ENCODE data around the gene RSPH6A. TPM values are rescaled to one million over a fixed set of nuclear protein-coding genes. Genes with fewer than 3 reads are reported as not detected.
"Not testable (repeated sequence)": the region's sequence is repeated elsewhere in the genome, so short reads cannot be mapped to it uniquely, and the experiment has no call there.

RSPH6A gene
- total RNA-seq, 2 donors from 2014 or later, result 0.12 TPM; not detected in 1

DNA sequence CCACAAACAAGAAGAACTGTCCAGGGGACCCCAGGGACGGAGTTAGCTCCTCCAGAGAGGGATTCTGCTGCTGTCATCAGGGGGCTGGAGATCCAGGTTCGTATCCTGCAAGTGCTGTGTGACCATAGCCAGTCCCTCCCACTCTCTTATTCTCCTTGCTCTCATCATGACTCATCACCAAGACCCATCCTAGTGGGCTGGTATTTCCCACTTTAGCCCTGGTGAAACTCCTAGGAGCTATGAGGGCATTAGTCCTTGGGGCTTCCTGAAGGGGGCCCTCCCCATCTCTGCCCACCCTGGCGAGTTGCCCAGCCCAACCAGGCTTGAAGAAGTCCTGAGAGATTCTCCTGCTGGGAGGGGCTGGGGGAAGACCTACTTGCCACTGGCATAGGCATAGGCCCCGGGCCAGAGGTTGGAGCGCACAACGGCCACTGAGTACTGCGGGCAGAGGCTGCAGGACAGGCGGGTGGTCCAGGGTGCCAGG lies 15.0 kb downstream of the RSPH6A start:
- Histone ChIP-seq H3K4me1 (no peaks in the 10 kb centered on the region), H3K4me3 (no peak overlapping the region), H3K36me3 (no peaks in the 10 kb centered on the region), H3K27me3 (no peaks in the 10 kb centered on the region), H3K9me3 (no peaks in the 10 kb centered on the region), H3K9ac (ENCODE audit: low read depth in 2 of 2, low read length in 2 of 2) (no peak overlapping the region), H3K27ac (no peak overlapping the region)
- no peak for DNase-seq
- no peak for TF ChIP-seq CTCF (IDR thresholded peaks at IDR 0.05)
- intact Hi-C loops (cut with DNase I), result no loop called here

GRCh38 chr19:45799541-45799940 lies 15.6 kb downstream of the RSPH6A start:
- H3K9ac ChIP-seq (ENCODE audit: low read depth in 2 of 2, low read length in 2 of 2); H3K4me1 ChIP-seq; DNase-seq; H3K27me3 ChIP-seq; H3K36me3 ChIP-seq; H3K4me3 ChIP-seq; H3K27ac ChIP-seq; intact Hi-C loops (cut with DNase I); H3K9me3 ChIP-seq: not testable (repeated sequence)

DNA sequence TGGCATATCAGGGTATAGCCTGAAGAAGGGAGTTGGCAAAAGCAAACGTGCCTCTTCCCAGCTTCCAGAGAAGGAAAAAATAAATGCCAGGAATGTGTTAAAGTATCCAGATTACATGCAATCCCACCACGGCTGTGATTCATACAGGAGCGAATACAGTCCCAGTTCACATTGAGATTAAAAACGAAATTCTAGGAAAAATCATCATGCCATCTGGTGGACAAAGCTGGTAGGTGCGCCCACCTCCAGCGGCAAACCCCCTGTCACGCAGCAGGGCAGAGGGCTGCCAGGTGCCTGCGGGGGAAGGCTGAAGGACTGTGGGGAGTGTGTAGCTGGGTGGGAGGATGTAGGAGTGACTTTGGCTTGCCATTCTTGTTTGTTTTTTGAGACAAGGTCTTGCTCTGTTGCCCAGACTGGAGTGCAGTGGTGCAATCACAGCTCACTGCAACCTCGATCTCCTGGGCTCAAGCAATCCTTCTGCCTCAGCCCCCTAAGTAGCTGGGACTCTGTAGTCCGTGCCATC lies 16.1 kb downstream of the RSPH6A start:
- no peaks in the 10 kb centered on the region for H3K4me1 ChIP-seq
- H3K36me3 ChIP-seq, result no peaks in the 10 kb centered on the region
- H3K27ac ChIP-seq, result no peak overlapping the region
- intact Hi-C loops (cut with DNase I), result no loop called here
- H3K9ac ChIP-seq (ENCODE audit: low read depth in 2 of 2, low read length in 2 of 2), result no peak overlapping the region
- H3K9me3 ChIP-seq, result no peaks in the 10 kb centered on the region
- peak; percentile 91 for TF ChIP-seq CTCF (IDR thresholded peaks at IDR 0.05)
- no peak for DNase-seq
- H3K4me3 ChIP-seq, result no peak overlapping the region
- H3K27me3 ChIP-seq, result peaks cover 4% of the 10 kb centered on the region

DNA sequence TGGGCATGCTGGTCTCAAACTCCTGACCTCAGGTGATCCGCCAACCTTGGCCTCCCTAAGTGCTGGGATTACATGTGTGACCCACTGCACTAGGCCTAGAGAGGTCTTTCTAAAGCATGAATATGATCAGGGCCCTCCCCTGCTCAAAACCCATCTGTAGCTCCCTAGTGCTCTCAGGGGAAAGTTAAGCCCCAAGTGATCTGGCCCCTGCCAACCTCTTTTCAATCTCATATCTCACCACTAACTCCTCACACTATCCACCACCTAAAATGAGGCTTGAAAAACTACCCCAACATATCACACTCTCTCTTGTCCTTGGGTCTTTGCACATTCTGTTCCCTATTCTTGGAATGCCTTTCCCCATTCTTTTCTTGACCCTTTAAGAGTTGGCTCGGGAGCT lies 20.5 kb downstream of the RSPH6A start:
- no peaks in the 10 kb centered on the region for H3K36me3 ChIP-seq
- no peak overlapping the region for H3K9ac ChIP-seq (ENCODE audit: low read depth in 2 of 2, low read length in 2 of 2)
- intact Hi-C loops (cut with DNase I), result no loop called here
- H3K4me1 ChIP-seq, result peaks cover 11% of the 10 kb centered on the region
- no peak overlapping the region for H3K4me3 ChIP-seq
- H3K27ac ChIP-seq, result no peak overlapping the region
- H3K27me3 ChIP-seq, result peaks cover 4% of the 10 kb centered on the region
- no peaks in the 10 kb centered on the region for H3K9me3 ChIP-seq
- TF ChIP-seq CTCF (IDR thresholded peaks at IDR 0.05), result no peak
- no peak for DNase-seq

GRCh38 chr19:45793876-45794275 lies 21.2 kb downstream of the RSPH6A start:
- H3K27me3 ChIP-seq, result peaks cover 4% of the 10 kb centered on the region
- no peaks in the 10 kb centered on the region for H3K9me3 ChIP-seq
- DNase-seq, result no peak
- H3K4me3 ChIP-seq, result no peak overlapping the region
- no peaks in the 10 kb centered on the region for H3K36me3 ChIP-seq
- TF ChIP-seq CTCF (IDR thresholded peaks at IDR 0.05), result no peak
- no peak overlapping the region for H3K27ac ChIP-seq
- no peak overlapping the region for H3K9ac ChIP-seq (ENCODE audit: low read depth in 2 of 2, low read length in 2 of 2)
- intact Hi-C loops (cut with DNase I), result no loop called here
- peaks cover 11% of the 10 kb centered on the region for H3K4me1 ChIP-seq

- Histone ChIP-seq H3K9me3 (no peaks in the 10 kb centered on the region), H3K4me3 (no peak overlapping the region), H3K27me3 (peaks cover 4% of the 10 kb centered on the region), H3K36me3 (no peaks in the 10 kb centered on the region), H3K4me1 (peaks cover 11% of the 10 kb centered on the region), H3K9ac (ENCODE audit: low read depth in 2 of 2, low read length in 2 of 2) (no peak overlapping the region), H3K27ac (no peak overlapping the region)
- no peak for TF ChIP-seq CTCF (IDR thresholded peaks at IDR 0.05)
- no peak for DNase-seq
- intact Hi-C loops (cut with DNase I), result no loop called here
Observed at GRCh38 chr19:45793178-45793564, 21.9 kb downstream of the RSPH6A start.

Data from colonic mucosa (tissue), 4 donors.